HL-60 (cell line): ENCODE data around the gene NCKAP5L.
"Not testable (repeated sequence)": the region's sequence is repeated elsewhere in the genome, so short reads cannot be mapped to it uniquely, and the experiment has no call there.

Experiments used
- DNase-seq, 2 experiments: peaks; one replicate each; pipeline ENCODE4 v3.0.0-alpha.2; 2010 to 2020; ENCODE audit warnings: low read depth in 1 of 2, low spot score in 1 of 2
- H3K27ac ChIP-seq: fragments of 250-450 bp; sonication (Bioruptor Pico); replicated peaks from 2 replicates; pipeline ENCODE4 v1.5.1; 2020; ENCODE audit warnings: mild to moderate bottlenecking, moderate library complexity
- H3K27me3 ChIP-seq: fragments of 250-450 bp; sonication (Bioruptor Pico); 2 replicates; pipeline ENCODE4 v1.5.1; 2021; ENCODE audit warnings: mild to moderate bottlenecking, moderate library complexity; ENCODE audit not compliant: insufficient read depth, poor library complexity, severe bottlenecking
- H3K4me3 ChIP-seq: replicated peaks from 2 replicates; pipeline ENCODE4 v1.5.1; 2011; ENCODE audit warnings: mild to moderate bottlenecking, control low read depth, low read length; ENCODE audit not compliant: insufficient read depth
- GABPA ChIP-seq: IDR thresholded peaks from 2 replicates; pipeline ENCODE4 v1.6.1; 2012; ENCODE audit warnings: low read depth
- POLR2AphosphoS5 ChIP-seq: IDR thresholded peaks from 2 replicates; pipeline ENCODE4 v1.6.1; 2012; ENCODE audit warnings: low read depth
- REST ChIP-seq: IDR thresholded peaks from 2 replicates; pipeline ENCODE4 v1.6.1; 2012; ENCODE audit warnings: low read depth; ENCODE audit not compliant: insufficient replicate concordance
- SPI1 ChIP-seq: IDR thresholded peaks from 2 replicates; pipeline ENCODE4 v1.6.1; 2012; ENCODE audit warnings: low read depth, mild to moderate bottlenecking, borderline replicate concordance
- TF ChIP-seq, protein P1 (sequence below): IDR thresholded peaks from one replicate; pipeline ENCODE4 v1.5.1; 2011; ENCODE audit warnings: low read length, control low read depth, inconsistent platforms; ENCODE audit not compliant: insufficient read depth

The NCKAP5L gene

GRCh38 chr12:49784756-49785409 is 43.3 kb downstream of the NCKAP5L start:
- TF ChIP-seq GABPA (no peak), REST (no peak), SPI1 (no peak), POLR2AphosphoS5 (no peak)
- TF ChIP-seq, protein P1, sequence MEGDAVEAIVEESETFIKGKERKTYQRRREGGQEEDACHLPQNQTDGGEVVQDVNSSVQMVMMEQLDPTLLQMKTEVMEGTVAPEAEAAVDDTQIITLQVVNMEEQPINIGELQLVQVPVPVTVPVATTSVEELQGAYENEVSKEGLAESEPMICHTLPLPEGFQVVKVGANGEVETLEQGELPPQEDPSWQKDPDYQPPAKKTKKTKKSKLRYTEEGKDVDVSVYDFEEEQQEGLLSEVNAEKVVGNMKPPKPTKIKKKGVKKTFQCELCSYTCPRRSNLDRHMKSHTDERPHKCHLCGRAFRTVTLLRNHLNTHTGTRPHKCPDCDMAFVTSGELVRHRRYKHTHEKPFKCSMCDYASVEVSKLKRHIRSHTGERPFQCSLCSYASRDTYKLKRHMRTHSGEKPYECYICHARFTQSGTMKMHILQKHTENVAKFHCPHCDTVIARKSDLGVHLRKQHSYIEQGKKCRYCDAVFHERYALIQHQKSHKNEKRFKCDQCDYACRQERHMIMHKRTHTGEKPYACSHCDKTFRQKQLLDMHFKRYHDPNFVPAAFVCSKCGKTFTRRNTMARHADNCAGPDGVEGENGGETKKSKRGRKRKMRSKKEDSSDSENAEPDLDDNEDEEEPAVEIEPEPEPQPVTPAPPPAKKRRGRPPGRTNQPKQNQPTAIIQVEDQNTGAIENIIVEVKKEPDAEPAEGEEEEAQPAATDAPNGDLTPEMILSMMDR: no peak
- no peaks in the 10 kb centered on the region for H3K27me3 ChIP-seq
- H3K27ac ChIP-seq: no peak overlapping the region

GRCh38 chr12:49783917-49784676 is 44.1 kb downstream of the NCKAP5L start:
- Histone ChIP-seq H3K4me3 (no peak overlapping the region), H3K27me3 (no peaks in the 10 kb centered on the region), H3K27ac (no peak overlapping the region)
- DNase-seq: peak in 1 of 2 experiments; percentile 54
- no peak for TF ChIP-seq REST
- TF ChIP-seq, protein P1: no peak
- TF ChIP-seq GABPA: no peak
- TF ChIP-seq SPI1: no peak
- no peak for TF ChIP-seq POLR2AphosphoS5

More at GRCh38 chr12:49784756-49785409, 43.3 kb downstream of the NCKAP5L start:
- DNase-seq: no peak
- no peak overlapping the region for H3K4me3 ChIP-seq

- H3K27ac ChIP-seq, H3K27me3 ChIP-seq, H3K4me3 ChIP-seq, DNase-seq: not testable (repeated sequence)
Measured at GRCh38 chr12:49780914-49781313, 47.3 kb downstream of the NCKAP5L start.

- DNase-seq: no peak
- Histone ChIP-seq H3K4me3 (no peak overlapping the region), H3K27me3 (no peaks in the 10 kb centered on the region), H3K27ac (no peak overlapping the region)
- no peak for TF ChIP-seq SPI1
- no peak for TF ChIP-seq POLR2AphosphoS5
- no peak for TF ChIP-seq GABPA
- no peak for TF ChIP-seq REST
- TF ChIP-seq, protein P1: no peak
Measured at GRCh38 chr12:49779581-49779980, 48.6 kb downstream of the NCKAP5L start.
